Astrocyte of the hippocampus (primary cell): ENCODE data around the gene HCFC1.

ENCODE experiments used
- DNase-seq: peaks from one replicate; pipeline ENCODE4 v3.0.0; 2011; ENCODE audit warnings: low read depth, low spot score

Gene HCFC1

GRCh38 chrX:153971450-153972367, at the start of gene HCFC1:
HCFC1 (minus strand) TSS chrX:153971818; CDS start chrX:153970840, 978 bp downstream.
- DNase-seq = peak; percentile 95

DNA sequence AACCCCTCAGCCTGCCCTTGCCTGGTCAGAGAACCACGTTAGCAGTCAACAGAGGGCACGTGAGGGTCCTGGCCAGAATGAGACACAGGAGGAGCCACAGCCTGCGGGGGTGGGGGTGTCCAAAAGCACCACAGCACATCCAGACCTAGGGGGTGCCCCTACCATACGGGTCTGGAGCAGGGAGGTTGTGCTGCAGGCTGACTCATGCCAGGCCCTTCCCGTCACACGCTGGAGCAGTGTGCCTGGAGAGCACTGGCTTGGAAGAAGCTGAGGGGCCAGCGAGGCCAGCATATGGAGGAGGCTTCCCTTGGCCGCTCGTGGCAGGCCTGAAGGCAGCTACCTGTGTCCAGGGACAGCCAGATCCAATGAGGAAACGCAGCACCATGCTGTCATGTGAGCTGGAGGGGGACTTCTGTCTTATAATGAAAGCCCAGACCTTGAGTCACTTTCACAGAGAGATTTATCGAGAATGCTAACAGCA, 49.6 kb upstream of the HCFC1 start:
- DNase-seq = peak; percentile 71

DNA sequence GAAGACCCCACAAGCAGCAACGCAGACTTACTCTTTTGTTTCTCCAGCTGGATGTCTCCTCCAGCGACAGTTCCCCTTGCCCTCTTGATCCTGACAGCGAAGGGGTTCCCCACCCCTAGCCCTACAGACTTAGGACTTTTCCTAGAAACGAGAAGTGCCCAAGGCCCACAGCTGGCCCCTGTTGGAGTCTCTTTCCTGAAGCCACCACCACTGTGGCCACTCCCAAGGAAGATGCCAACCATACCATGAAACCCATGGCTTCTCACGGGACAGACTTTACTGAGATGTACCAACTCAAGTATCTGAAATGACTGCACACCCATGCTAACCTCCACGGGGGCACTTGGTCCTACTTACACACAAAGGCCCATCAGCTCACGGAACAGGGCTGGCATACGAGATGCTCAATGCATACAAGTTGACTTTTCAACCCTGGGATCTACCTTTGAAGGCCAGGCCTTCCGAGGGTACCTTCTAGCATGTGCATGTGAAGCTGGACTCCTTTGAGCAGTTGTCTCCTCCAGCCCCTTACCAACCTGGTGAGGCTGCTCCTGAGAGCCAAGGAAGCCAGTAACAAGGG, 49.0 kb upstream of the HCFC1 start:
- no peak for DNase-seq

DNA sequence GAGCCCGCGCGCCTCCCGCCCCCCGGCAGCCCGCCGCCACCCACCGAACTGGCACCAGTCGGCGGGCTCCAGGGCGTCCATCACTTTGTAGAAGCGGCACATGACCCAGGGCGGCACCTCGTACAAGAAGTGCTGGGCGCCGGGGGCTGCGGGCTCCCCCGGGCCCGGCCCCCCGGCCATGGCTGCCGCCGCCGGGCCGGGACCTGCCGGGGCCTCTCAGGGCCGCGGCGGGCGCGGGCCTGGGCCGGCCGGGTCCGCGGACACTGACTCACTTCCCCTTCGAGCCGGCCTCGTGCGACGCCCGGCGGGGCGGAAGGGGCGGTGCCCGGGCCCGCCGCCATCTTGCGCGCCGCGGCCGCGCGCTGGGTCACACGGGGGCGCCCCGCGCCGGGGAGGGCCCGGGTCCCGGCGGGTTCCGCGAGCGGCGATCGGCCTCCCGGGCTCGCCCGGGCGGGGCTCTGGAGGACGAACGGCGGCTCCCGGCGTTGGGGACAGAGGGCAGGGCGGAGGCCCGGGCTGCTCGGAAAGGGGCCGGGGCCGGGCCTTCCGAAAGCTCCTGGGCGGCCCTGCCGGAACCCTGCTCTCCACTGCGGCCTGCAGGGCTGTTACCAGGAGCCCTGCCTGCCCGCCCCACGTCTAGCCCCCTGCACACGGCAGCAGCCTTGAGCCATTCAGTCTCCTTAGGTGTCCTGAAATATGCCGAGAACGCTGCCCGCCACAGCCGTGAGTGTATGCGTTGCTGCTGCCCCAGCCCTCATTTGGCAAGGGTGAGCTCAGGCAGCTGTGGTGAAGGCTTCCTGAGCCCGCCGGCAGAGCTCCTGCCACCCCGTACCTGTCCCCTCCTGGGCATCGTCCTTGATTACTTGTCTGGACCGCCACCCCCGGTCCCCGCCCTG, 48.3 kb upstream of the HCFC1 start, which contains the start of gene IRAK1:
Gene IRAK1 (minus strand): TSS at position 270 of the 896 bp plus-strand sequence. CDS start 90 bp downstream, at position 180.
- peak; percentile 83 for DNase-seq

- peak; percentile 35 for DNase-seq
Measured at GRCh38 chrX:154019061-154019621, 47.5 kb upstream of the HCFC1 start.

DNA sequence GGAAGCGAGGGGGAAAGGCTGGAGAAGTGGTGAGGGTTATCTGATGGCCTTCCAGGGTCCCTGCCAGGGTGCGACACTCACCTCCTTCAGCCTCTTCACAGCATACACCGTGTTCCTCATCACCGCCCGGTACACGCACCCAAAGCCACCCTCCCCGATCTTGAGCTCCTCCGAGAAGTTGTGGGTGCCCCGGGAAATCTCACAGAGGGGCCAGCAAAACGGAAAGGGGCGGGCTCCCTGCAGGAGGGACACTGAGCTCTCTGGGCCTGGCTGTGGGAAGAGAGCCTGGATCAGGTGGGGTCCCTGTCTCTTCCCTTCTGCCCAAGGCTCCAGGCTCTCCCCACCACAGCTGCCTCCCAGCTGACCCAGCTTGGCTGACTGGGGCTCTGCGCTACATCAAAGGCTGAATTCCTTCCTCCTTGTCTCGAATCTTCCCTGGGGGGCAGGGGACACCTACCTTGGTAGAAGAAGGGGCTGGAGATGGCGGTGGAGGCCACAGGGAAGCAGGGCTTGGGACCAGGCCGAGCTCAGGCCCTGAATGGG, 47.0 kb upstream of the HCFC1 start:
- no peak for DNase-seq

GRCh38 chrX:154017766-154018517, 46.3 kb upstream of the HCFC1 start:
- no peak for DNase-seq

- no peak for DNase-seq
Measured at GRCh38 chrX:154016366-154017076, 44.9 kb upstream of the HCFC1 start.

GRCh38 chrX:154015581-154016264, 44.1 kb upstream of the HCFC1 start:
- DNase-seq = no peak

DNA sequence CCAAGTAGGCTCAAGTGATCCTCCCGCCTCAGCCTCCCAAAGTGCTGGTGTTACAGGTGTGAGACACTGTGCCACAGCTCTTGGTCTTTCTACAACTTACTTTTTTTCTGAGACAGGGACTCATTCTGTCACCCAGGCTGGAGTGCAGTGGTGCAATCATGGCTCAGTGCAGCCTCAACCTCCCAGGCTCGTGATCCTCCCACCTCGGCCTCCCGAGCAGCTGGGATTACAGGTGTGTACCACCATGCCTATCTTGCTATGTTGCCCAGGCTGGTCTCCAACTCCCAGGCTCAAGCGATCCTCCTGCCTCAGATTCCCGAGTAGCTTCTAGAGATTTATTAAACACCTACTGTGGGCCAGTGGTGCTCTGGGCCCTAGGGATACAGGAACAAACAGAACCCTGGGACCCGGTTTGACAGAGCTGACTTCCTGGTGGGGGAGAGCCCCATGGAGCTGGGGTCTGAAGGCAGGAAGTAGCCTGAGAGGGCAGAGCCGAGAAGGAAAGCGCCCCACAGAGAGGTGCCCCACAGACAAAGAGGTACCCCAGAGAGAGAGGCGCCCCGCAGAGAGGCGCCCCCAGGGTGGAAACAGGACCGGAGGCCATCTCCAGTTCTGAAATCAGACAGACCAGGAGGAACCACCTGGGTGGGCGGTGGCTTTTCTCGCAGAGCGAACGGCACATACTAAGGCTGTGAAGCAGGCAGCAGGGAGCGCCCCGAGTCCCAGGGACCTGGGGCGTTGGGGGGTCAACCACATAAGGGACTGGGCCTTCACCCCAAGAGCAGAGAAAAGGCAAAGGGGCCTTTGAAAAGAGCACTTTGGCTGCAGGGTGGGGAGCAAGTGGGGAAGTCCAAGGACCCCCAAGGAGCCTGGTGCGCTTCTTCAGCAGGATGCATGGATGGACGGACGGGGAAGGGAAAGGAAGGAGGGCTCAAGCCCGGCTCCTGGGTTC, 43.1 kb upstream of the HCFC1 start:
- no peak for DNase-seq

DNA sequence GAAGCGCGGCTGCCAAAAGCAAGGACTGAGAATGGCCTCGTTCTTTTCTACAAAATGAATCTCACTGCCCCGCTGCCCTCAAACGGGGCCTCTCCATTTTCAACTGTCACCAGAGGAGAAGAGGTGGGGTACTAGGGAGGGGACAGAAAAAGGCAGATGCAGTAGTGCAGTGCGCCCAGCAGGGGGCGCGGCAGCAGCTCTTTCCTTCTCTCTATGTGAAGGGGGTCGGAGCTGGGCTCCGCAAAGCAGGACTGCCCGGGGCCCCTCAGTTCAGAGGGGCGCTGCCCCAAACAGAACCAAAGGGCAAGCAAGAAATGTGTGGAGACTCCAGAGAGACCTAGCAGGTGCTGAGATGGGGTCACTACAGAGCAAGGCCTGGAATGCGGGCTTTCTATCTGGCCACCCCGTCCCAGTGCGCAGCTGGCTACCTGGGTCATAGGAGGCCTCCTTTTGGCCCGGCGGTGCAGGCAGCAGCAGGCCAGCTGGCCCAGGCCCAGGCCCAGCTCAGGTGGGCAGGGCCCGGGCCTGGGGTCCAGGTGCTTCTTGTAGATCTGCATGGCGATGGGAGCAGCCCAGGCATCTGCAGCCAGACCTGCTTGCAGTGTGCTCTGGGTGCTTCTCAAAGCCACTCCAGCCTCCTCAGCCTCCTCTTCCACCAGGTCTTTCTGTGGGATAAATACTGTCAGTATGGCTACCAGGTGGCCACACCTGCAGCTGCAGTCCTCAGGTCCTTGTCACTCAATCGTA, 42.2 kb upstream of the HCFC1 start:
- DNase-seq = peak; percentile 58

GRCh38 chrX:154013001-154013421, 41.4 kb upstream of the HCFC1 start:
- DNase-seq = no peak

DNA sequence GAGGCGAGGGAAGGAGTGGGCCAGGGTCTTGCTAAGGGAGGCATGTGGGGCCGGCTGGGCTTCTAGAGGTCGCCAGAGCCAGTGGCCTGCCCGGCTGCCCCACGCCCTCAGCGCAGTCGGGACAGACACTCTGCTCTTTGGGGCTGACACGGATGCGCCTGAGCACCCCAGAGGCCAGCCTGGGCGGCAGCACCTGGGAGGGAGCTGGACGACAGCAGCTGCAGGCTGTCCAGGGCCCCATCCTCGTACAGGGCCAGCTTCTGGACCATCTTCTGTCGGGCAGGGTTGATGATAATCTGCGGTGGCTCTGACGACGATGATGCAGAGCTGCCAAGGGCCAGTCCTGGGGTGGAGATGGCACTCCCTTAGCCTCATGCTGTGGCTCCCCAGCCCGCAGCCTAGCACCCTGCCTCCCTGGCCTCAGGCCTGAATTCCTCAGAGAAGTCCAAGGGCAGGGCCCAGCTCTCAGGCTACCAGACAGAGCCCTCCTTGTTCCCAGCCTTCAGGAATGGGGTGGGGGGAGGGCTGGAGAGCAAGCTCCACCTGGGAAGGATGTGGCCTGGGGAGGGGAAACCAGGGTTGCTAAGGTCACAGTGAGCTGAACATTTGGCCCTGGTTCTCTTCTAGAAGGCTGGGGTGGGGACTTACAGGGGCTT, 40.8 kb upstream of the HCFC1 start:
- DNase-seq = peak; percentile 53

GRCh38 chrX:154011376-154012335, 40.0 kb upstream of the HCFC1 start:
- DNase-seq = no peak

- DNase-seq = no peak
Measured at GRCh38 chrX:154010330-154011087, 38.9 kb upstream of the HCFC1 start.
